NCI-H524 (cell line): ENCODE data around the gene SHISA8.

Experiments
- DNase-seq, 2 experiments: peaks; one replicate each; lab custom pipeline; 2025; lab: John Stamatoyannopoulos, UW

Gene SHISA8

DNA sequence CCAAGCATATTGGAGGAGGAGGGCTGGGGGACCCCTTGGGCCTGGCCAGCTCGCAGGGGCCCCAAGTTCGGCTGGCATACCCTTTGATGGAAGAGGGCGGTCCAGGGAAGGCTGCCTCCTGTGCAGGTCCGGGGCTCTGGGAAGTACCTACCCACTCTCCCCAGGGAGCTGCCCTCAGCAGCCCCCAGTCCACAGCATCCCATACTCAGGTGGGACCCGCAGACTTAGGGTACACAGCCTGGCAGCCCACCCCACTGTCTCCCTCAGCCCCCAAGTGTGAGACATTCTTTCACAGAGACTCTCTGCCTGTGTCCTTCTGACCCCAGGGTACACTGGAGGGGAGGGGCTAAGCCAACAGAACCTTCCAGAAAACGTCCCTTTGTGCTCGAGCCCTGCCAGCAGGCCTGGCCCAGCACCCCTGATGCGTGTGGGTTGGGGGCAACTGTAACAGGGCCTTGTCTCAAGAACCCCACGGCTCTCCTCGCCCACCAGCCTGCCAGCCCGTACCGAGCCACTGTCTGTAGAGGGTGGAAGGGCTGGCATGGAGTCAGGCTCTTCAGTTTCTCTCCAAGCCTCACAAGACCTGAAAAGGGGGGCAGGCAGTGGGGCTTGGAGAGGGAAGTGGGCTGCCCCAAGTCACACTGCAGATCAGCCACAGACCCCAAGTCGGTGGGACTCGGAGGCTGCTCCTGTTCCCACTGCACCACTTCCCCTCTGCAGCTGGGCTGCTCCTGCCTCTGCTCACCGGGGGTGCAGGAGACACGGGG is 18.7 kb upstream of the SHISA8 start:
- DNase-seq, result no peak

DNA sequence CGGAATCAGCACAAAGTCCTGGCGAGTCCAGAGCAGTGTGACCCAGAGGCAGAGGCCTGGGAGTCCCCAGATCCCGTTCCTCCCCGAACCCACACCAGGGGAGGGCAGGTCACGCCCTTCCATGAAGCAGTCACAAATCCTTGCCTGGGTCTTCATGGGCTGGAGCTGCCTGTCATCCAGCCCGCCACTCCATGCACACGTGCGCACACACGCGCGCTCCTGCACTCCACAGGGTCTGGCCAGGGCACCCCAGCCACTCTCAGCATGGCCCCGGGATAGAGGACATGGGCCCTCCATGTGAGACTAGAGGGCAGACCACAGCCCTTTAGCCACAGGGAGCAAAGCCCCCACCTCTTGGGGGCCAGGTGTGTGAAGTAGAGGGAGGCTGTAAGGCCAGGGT is 17.5 kb upstream of the SHISA8 start:
- no peak for DNase-seq

DNA sequence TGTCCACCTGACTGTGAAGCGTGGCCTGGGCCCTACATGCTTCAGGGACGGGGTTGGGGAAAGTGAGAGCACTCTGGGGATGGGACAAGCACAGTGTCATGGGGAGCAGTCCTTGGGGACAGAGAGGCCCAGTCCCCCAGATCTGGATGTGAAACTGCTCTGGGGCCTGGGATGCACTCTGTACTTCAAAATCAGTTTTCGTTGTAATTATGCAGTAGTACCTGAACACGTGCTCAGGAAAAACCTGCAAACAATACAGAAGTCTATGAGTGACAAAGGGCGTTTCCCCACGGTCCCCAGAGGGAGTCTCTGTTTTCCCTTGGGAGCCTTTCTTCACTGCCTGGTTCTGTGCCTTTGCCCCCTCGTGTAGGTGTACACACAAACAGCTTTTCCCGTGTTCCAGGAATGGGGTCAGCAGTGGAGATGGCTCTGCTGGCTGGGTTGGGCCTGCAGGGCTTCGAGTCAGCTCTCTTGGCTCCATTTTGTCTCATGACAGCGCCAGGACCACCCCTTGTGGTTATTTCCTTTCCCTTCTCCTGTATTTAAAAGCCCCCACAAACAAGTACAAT is 16.9 kb upstream of the SHISA8 start:
- no peak for DNase-seq

DNA sequence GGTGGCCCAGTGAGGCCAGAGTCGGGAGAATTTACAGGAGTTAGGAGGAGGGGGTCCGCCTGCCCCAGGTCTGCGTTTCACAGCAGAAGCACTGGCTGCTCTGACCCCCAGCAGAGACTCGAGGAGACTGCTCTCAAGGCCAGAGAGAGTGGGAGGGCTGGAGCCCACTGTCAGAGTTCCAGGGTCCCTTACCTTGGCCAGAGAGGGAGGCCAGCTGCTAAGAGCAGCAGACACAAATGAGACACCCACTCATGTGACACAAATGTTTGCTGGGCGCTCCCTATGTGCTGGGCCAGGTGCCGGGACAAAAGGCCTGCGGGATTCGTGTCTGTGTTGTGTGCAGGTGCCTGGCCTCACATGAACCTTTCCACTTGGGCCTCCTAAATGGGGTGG is 14.5 kb upstream of the SHISA8 start:
- DNase-seq, result peak in 1 of 2 experiments; percentile 33

DNA sequence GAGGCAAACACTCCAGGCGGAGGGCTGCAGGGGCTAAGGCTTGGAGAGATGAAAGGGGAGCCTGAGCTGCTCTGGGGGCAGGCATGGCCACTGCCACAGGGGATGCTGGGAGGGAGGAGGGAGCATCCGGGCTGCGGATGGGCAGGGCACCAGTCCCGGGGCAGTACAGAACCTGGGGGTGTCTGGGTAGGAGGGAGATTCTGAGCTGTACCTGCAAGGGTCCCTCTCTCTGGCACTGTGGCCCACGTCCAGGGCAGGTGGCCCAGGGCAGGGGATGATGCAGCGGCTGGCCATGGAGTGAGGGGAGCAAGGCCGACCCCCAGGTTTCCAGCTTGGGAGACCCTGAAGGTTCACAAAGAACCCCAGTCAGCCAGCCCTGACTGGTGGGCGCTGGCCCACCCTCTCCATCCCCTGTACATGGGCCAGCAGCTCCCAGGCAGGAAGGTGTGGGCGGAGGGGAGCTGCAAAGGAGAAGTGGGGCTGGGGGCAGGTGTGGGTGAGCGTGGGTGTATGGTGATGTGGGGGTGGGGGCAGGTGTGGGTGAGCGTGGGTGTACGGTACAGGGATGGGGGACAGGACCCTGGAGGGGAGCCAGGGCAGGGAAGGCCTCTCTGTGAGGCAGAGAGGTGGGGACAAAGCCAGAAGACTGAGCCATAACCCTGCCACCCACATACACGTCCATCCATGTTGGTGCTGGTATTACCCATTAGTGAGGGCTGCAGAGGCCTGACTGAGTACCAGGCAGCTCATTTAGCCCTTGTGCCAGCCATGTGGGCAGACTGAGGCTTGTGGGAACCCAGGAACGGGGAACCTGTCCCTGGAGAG is 13.9 kb upstream of the SHISA8 start:
- no peak for DNase-seq

DNA sequence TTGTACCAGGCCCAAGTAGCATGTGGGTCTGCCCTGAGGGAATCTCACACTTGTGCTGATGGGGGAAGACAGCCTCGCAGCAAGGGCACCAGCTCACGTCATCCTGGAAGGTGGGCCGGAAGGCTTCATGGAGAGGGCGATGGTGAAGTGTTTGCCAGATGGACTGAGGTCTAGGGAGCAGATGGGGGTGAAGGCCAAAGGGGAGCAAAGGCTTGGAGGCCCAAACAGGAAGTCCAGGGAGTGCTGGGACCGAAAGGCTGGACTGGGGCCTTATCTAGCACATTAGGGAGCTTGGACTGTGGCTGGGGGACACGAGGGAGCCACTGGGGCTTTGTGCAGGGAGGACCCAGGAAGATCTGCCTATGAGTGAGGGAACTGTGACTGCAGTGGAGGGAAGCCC is 12.9 kb upstream of the SHISA8 start:
- peak; percentile 45 to 71 for DNase-seq

DNA sequence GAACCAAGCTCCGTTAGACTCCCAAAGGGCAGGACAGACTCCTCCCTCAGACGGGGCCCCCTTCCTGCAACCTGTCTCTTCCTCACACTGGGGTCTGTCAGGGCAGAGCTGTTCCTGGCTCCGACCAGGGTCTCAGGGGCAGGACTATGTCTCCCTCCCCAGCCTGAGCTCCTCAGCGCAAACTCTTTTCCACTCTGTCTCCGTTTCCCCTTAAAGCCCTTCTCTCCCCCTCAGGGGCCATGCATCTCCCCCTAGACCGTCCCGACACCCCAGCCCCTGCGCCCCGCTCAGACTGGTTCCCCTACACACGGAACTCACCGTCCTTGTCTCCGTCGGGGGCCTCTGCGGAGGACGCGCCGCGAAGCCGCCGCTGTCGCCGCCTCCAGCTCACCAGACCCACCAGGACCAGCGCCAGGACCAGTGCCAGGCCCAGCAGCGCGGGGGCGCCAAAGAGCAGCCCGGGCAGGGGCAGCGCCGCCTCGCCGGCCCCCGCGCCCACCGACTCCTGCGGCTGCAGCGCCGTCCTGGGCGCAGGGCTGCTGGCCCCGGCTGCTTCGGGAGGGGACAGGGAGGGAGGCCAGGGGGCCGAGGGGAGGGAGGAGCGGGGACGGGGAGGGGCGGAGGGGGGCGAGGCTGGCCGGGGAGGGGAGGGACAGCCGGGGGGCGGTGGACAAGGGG is 11.0 kb upstream of the SHISA8 start:
- DNase-seq, result no peak

DNA sequence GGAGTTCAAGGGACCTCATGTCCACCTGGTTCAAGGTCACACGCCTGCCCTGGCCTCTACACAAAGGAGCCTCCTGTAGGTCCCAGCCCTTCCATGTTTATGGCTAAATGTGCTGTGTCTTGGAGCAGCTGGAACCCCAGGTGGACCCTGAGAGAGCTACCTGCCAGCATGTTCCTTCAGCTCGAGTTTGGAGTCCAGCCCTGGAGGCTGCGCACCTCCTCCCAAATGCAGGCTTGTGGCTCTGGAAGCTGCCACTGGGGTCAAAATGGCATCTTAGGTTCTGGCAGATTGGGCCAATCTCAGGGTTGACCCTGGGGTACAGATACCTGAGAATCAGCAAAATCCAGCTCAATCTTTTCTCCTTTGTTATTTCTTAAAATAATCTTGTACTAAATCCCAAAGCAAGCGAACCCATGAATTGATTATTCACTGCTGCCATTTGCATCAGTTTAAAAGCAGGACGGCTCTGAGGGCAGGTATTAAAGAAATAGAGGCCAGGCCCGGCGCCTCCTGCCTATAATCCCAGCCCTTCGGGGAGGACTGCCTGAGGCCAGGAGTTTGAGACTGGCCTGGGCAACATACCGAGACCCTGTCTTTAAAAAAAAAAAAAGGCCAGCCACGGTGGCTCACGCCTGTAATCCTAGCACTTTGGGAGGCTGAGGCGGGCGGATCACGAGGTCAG is 8.9 kb upstream of the SHISA8 start:
- DNase-seq, result no peak

DNA sequence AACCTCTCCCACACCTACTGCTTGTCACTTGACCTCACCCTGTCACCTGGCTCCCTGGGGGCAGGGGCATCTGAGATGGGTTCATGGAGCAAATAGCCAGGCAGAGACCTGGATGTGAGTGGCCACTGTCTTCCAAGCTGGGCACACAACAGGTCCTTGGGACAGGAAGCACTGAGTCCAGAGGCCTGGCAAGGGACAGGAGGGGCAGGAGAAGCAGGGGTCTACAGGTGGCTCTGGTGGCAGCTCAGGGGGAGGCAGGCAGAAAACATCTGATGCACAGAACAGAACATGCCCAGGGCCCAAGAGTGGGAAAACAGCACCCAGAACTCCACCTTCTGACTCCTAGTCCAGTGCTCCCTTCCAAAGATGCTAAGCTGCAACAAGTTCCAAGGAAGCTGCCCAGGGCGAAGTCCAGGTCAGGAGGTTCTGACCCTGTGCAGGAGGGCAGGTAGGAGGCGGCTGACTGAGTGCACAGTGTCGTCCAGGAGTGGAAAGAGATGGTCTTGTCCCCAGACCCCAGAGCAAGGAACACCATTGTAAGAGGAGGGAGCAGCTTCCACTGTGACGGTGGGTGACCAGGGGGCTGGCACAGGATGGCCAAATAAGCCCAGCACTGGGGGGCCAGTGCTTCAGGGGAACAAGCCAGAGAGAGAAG is 8.2 kb upstream of the SHISA8 start:
- DNase-seq, result no peak

DNA sequence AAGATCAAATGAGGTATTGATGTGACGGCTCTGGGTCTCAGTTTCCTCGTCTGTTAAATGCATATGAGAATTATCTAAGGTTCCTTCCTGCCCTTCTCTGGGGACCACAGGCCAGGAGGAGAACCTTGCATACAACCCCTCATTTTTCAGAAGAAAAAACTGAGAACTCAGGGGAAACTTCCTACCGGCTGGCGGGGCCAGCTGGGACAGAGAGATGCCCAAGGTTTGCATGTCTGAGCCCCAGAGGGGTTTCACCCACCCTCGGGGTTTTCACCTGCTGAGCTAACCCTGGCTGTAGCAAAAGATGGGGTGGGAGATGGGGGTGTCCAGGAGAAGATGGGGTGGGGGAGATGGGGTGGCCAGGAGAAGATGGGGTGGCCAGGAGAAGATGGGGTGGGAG is 7.5 kb upstream of the SHISA8 start:
- DNase-seq, result no peak

DNA sequence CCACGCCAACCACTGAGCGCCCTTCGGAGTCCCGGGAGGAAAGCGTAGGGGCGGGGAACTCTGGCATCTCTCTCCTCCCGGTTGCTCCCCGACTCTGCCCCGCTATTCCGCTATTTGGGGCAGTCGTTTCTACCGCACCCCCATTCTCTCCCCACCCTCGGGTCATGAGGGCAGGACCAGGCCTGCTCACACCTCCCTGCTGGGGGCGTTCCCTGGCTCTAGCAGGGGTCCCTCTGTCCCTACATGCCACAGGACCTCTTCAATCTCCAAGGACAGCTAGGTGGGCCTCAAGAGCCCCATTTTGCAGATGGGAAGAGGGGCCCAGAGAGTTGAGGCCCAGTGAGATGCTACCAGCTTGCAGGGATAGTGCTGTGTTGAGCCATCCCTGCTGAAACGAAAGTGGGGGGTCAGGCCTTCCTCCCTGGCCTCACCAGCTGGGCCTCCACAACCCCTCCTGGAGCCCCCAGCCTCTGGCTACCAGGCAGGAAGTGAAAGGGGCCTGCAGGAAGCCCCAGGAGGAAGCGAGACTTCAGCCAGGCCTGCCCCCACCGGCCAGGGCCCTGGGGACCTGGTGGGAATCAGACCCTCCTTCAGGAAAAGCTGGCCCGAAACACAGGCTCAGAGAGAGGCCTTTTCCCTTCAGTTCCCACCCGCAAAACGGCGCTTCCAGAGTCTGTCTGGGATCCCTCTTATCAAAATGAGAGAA is 5.5 kb upstream of the SHISA8 start:
- DNase-seq, result no peak

DNA sequence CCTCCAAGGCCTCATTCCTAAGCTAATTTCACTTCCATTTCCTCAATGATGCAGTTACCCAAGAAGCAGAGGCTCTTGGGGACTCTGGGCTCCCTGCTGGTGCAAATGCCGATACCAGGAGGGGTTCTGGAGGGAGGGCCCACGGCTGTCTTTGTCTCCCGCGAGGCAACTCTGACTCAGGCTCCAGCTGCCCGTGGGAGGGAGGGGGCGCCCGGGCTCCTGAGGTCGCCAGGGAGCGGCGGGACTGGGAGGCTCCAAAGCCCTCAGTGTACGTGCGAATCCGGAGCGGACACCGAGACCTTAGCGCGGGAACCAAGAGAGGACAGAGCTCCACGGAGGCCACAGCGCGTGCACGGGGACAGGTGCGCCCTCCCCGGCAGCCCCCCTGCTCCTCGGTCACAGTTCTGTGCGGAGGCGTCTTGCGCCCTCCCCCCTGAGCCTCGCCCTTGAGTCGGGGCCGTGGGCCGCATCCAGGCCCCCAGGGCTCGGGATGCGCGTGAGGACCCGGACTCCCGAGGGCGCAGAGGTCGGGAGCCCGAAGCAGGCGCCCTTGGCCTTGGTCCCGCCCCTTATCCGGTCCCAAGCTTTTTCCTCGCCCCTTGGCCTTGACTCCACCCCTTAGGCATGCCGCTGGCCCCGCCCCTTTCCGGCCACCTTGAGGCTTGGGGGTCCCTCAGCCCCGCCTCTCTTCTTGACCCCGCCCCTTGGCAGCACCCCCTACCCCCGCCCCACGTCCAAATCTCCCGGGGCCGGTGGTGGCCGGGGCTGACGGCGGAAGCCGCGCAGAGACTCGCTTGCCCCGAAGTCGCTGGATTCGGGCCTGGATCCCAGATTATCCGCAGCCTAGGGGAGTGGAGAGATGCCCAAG is 4.7 kb upstream of the SHISA8 start:
- peak; percentile 20 to 61 for DNase-seq

DNA sequence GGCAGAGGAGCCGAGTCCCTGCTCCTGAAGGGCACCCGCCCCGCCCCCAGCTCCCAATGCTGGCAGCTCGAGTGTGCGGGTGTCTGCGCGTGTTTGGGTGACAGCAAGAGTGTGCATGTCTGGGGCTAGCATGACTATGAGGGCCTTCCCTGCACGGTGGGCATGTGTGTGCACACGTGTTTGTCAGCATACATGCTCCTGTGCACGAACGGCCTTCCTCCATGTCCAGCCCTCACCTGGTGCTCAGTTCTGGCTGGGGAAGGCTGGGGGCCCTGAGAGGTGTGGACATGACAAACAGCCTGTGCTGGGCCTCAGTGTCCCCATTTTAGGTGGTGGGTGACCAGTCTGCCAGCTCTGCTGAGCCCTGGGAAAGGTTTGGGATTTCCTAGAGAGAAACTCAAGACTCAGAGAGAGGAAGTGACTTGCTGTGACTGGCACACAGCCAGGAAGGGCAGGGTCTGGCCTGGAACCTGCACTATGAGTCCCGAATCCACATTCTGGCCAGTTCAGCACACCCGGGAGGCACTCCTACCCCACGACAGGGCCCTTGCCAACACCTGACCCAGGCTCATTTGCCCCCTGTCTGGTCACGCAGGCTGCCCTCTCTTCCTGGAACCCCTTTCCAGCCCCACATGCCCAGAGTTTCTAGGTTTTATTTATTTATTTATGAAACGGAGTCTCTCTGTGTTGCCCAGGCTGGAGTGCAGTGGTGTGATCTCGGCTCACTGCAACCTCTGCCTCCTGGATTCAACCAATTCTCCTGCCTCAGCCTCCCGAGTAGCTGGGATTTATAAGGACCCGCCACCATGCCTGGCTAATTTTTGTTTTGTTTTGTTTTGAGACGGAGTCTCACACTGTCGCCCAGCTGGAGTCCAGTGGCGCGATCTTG is 3.3 kb upstream of the SHISA8 start:
- DNase-seq, result peak in 1 of 2 experiments; percentile 61

DNA sequence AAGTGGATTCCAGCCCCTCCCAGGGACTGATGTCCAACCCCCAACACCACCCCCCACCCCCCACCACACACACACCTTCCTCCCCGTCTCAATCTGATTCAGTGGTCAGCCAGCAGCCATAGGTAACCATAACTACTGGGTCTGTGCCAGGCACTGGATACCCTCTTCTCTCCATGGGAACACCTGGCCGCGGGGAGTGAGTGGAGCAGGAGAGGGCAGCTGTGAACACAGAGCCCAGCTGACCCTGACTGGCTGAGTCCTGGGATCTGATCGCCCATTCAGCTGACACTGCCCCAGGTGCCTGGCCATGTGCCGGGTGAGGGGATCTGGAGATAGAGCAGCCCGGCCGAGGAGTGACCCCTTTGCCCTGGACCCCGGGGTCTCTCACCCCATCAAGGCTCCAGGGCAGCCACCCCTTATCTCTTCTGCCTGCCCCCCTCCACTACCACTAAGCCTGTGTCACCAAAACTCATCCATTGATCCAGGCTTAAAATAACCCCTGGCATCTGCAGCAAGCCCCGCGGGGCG is 2.6 kb upstream of the SHISA8 start:
- peak in 1 of 2 experiments; percentile 45 for DNase-seq

DNA sequence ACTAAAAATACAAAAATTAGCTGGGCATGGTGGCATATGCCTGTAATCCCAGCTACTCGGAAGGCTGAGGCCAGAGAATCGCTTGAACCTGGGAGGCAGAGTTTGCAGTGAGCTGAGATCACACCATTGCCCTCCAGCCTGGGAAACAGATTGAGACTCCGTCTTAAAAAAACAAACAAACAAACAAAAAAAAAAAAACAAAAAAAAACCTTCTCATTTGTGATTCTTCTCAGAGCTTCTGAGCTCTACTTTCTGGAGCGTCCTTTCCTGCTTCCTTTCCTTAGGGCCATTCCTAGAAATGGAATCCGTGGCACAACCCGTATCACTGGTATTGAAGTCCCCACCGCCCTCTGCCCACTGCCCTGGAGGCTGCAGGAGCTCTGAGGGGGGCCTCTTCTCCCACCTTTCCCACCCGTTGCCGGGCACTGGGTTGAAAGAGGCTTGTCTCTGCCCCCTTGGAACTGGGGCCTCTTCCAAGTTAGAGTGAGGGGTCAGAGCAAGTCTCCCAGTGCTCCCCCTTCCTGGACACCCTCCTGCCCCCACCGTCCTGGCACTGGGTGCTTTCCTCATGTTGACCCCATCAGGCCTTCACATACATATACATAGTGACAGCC is 2.0 kb upstream of the SHISA8 start:
- DNase-seq, result no peak

DNA sequence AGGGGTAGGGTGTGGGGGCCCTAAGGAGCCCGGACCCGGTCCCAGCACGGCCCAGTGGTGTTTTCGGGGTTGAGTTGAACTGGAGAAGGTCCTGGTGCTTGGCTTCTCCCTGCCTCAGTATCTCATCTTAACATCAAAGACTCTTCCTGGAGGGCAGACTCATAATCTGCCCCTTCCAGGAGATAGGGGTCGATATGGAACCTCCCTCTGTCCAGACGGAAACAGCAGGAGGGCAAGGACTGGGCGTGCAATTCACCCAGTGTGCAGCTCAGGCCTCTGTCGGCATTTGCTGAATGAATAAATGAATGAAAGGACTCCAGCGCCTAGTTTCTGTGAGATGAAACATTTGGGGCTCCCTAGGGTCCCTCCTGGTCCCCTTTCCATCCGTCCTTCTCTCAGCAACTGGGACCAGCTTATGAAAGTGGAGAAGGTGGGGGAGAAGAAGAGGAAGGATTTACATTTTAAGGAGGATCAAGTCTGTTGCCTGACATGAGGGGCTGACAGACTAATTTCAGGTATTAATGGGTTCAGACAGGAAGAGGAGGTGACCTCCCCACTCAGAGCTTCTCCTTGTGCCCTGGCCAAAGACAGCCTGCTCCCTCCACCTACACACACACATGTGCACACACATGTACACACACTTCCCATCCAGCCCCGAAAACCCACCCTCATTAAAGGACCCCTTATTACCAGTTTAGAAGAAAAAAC is 1.1 kb upstream of the SHISA8 start:
- peak in 1 of 2 experiments; percentile 33 for DNase-seq

DNA sequence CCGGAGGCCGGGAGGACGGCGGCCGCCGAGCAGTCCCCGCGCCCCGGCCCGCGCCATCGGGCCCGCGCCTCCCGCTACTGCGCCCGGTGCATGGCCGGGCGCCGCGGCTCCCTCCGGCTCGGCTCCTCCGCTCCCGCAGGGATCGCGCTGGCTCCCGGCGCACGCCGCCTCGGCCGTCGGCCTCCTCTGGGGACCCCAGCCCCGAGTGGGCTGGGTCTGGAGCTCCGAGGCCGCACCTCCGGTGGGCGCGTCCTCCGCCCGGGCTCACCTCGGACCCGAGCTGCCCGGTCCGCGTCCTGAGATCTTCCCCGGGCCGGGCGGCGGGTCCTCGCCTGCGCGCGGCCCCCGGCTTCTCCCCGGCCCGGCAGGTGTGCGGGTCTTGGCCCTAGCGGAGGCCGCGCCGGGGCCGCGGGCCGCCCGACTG is 251 bp downstream of the SHISA8 start:
- DNase-seq, result no peak
